ENCODE results near the gene TEX51.

The TEX51 gene

DNA sequence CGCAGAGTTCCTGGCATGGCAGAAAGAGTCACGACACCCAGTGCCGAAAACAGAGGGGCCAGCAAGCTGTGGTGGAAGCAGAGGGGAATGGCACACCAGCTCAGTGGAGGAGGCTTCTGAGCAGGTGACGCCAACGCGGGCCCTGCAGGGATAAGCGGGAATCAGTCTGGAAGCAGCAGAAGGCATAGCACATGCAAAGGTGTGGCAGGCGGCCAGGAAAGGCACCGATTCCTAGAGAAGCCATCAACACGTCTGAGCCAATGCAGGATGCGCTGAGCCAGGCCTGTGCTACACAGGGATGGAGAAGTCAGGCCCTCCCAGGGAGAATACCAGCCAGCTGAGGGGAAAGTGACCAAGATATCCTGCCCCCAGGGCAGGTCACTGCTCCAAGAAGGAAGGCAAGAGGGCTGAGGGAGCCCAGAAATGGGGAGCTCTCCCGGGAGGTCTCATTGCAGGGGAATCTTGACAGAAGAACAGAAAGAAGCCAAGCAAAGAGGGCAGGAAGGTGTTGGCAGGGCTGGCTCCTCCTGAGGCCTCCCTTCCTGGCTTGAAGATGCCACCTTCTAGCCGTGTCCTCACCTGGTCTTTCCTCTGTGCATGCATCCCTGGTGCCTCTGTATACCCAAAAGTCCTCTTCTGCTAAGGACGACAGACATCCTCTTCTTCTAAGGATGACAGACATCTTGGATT lies 16.3 kb downstream of the TEX51 start:
- no peak overlapping the region for H3K4me3 ChIP-seq (replicated peaks; ENCODE audit: insufficient read depth, low read length)
- H3K27me3 ChIP-seq (ENCODE audit: insufficient read depth, poor library complexity, severe bottlenecking), result no peaks in the 10 kb centered on the region
- H3K27ac ChIP-seq (replicated peaks), result no peak overlapping the region
- TF ChIP-seq, protein P1, sequence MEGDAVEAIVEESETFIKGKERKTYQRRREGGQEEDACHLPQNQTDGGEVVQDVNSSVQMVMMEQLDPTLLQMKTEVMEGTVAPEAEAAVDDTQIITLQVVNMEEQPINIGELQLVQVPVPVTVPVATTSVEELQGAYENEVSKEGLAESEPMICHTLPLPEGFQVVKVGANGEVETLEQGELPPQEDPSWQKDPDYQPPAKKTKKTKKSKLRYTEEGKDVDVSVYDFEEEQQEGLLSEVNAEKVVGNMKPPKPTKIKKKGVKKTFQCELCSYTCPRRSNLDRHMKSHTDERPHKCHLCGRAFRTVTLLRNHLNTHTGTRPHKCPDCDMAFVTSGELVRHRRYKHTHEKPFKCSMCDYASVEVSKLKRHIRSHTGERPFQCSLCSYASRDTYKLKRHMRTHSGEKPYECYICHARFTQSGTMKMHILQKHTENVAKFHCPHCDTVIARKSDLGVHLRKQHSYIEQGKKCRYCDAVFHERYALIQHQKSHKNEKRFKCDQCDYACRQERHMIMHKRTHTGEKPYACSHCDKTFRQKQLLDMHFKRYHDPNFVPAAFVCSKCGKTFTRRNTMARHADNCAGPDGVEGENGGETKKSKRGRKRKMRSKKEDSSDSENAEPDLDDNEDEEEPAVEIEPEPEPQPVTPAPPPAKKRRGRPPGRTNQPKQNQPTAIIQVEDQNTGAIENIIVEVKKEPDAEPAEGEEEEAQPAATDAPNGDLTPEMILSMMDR (IDR thresholded peaks at IDR 0.05; ENCODE audit: insufficient read depth, low read length), result no peak
- TF ChIP-seq, protein P2, sequence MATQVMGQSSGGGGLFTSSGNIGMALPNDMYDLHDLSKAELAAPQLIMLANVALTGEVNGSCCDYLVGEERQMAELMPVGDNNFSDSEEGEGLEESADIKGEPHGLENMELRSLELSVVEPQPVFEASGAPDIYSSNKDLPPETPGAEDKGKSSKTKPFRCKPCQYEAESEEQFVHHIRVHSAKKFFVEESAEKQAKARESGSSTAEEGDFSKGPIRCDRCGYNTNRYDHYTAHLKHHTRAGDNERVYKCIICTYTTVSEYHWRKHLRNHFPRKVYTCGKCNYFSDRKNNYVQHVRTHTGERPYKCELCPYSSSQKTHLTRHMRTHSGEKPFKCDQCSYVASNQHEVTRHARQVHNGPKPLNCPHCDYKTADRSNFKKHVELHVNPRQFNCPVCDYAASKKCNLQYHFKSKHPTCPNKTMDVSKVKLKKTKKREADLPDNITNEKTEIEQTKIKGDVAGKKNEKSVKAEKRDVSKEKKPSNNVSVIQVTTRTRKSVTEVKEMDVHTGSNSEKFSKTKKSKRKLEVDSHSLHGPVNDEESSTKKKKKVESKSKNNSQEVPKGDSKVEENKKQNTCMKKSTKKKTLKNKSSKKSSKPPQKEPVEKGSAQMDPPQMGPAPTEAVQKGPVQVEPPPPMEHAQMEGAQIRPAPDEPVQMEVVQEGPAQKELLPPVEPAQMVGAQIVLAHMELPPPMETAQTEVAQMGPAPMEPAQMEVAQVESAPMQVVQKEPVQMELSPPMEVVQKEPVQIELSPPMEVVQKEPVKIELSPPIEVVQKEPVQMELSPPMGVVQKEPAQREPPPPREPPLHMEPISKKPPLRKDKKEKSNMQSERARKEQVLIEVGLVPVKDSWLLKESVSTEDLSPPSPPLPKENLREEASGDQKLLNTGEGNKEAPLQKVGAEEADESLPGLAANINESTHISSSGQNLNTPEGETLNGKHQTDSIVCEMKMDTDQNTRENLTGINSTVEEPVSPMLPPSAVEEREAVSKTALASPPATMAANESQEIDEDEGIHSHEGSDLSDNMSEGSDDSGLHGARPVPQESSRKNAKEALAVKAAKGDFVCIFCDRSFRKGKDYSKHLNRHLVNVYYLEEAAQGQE (IDR thresholded peaks at IDR 0.05; ENCODE audit: insufficient replicate concordance, low read depth), result no peak
- no peak for TF ChIP-seq SPI1 (IDR thresholded peaks at IDR 0.05; ENCODE audit: borderline replicate concordance, low read depth)
- TF ChIP-seq POLR2AphosphoS5 (IDR thresholded peaks at IDR 0.05; ENCODE audit: low read depth), result no peak
- TF ChIP-seq GABPA (IDR thresholded peaks at IDR 0.05; ENCODE audit: low read depth), result no peak
- DNase-seq (ENCODE audit: low read depth in 1 of 2, low spot score in 1 of 2), result no peak

GRCh38 chr2:126915903-126916302 lies 17.2 kb downstream of the TEX51 start:
- H3K27me3 ChIP-seq (ENCODE audit: insufficient read depth, poor library complexity, severe bottlenecking), result no peaks in the 10 kb centered on the region
- TF ChIP-seq, protein P1 (IDR thresholded peaks at IDR 0.05; ENCODE audit: insufficient read depth, low read length), result no peak
- TF ChIP-seq GABPA (IDR thresholded peaks at IDR 0.05; ENCODE audit: low read depth) (no peak), POLR2AphosphoS5 (IDR thresholded peaks at IDR 0.05; ENCODE audit: low read depth) (no peak), SPI1 (IDR thresholded peaks at IDR 0.05; ENCODE audit: borderline replicate concordance, low read depth) (no peak)
- TF ChIP-seq, protein P2 (IDR thresholded peaks at IDR 0.05; ENCODE audit: insufficient replicate concordance, low read depth), result no peak
- no peak overlapping the region for H3K27ac ChIP-seq (replicated peaks)

GRCh38 chr2:126916744-126917143 lies 18.1 kb downstream of the TEX51 start:
- TF ChIP-seq, protein P2 (IDR thresholded peaks at IDR 0.05; ENCODE audit: insufficient replicate concordance, low read depth), result no peak
- TF ChIP-seq GABPA (IDR thresholded peaks at IDR 0.05; ENCODE audit: low read depth) (no peak), SPI1 (IDR thresholded peaks at IDR 0.05; ENCODE audit: borderline replicate concordance, low read depth) (no peak), POLR2AphosphoS5 (IDR thresholded peaks at IDR 0.05; ENCODE audit: low read depth) (no peak)
- TF ChIP-seq, protein P1 (IDR thresholded peaks at IDR 0.05; ENCODE audit: insufficient read depth, low read length), result no peak
- no peak overlapping the region for H3K4me3 ChIP-seq (replicated peaks; ENCODE audit: insufficient read depth, low read length)
- DNase-seq (ENCODE audit: low read depth in 1 of 2, low spot score in 1 of 2), result no peak

More at GRCh38 chr2:126915903-126916302, 17.2 kb downstream of the TEX51 start:
- no peak overlapping the region for H3K4me3 ChIP-seq (replicated peaks; ENCODE audit: insufficient read depth, low read length)
- no peak for DNase-seq (ENCODE audit: low read depth in 1 of 2, low spot score in 1 of 2)

More at GRCh38 chr2:126916744-126917143, 18.1 kb downstream of the TEX51 start:
- no peaks in the 10 kb centered on the region for H3K27me3 ChIP-seq (ENCODE audit: insufficient read depth, poor library complexity, severe bottlenecking)
- H3K27ac ChIP-seq (replicated peaks), result no peak overlapping the region

Measured in HL-60 (cell line).